PFSK-1 (cell line): ENCODE measurements around the gene UMODL1.

Source experiments
- FOXP2 ChIP-seq: optimal IDR thresholded peaks from 2 replicates; pipeline ENCODE3; 2011; ENCODE audit warnings: borderline replicate concordance, control low read depth, inconsistent platforms; ENCODE audit not compliant: insufficient read depth; ENCODE audit errors: extremely low read length, extremely low read depth
- POLR2AphosphoS5 ChIP-seq: IDR thresholded peaks from 2 replicates; pipeline ENCODE4 v1.6.1; 2012; ENCODE audit warnings: low read depth, mild to moderate bottlenecking, control low read depth, low read length, moderate library complexity
- REST ChIP-seq, 2 experiments: IDR thresholded peaks; 2 replicates each; pipeline versions ENCODE4 v1.6.1 to v1.8.0; 2011 to 2012; ENCODE audit warnings: low read depth in 2 of 2, low read length in 2 of 2, control low read depth in 1 of 2, inconsistent platforms in 1 of 2, mild to moderate bottlenecking in 1 of 2, moderate library complexity in 1 of 2; ENCODE audit not compliant: insufficient read depth in 1 of 2
- SIN3A ChIP-seq: IDR thresholded peaks from 2 replicates; pipeline ENCODE4 v1.6.1; 2012; ENCODE audit warnings: mild to moderate bottlenecking, low read length, moderate library complexity, borderline replicate concordance; ENCODE audit not compliant: insufficient read depth
- TAF1 ChIP-seq: IDR thresholded peaks from 2 replicates; pipeline ENCODE4 v1.6.1; 2012; ENCODE audit warnings: low read length, control low read depth, borderline replicate concordance; ENCODE audit not compliant: insufficient read depth

UMODL1 gene

GRCh38 chr21:42189860-42190485, 118.9 kb downstream of the UMODL1 start:
- TF ChIP-seq POLR2AphosphoS5 = no peak
- TF ChIP-seq REST (IDR thresholded peaks at IDR 0.05; ENCODE audit: insufficient read depth in 1 of 2, low read depth in 2 of 2, low read length in 2 of 2) = no peak

GRCh38 chr21:42190486-42190863, 119.4 kb downstream of the UMODL1 start:
- TF ChIP-seq POLR2AphosphoS5 (no peak), REST (IDR thresholded peaks at IDR 0.05; ENCODE audit: insufficient read depth in 1 of 2, low read depth in 2 of 2, low read length in 2 of 2) (no peak), TAF1 (no peak), FOXP2 (no peak), SIN3A (no peak)

GRCh38 chr21:42191064-42191463, 119.9 kb downstream of the UMODL1 start:
- TF ChIP-seq FOXP2 (no peak), TAF1 (no peak), POLR2AphosphoS5 (no peak), SIN3A (no peak), REST (IDR thresholded peaks at IDR 0.05; ENCODE audit: insufficient read depth in 1 of 2, low read depth in 2 of 2, low read length in 2 of 2) (no peak)

- TF ChIP-seq SIN3A = no peak
- no peak for TF ChIP-seq POLR2AphosphoS5
- TF ChIP-seq TAF1 = no peak
- no peak for TF ChIP-seq REST (IDR thresholded peaks at IDR 0.05; ENCODE audit: insufficient read depth in 1 of 2, low read depth in 2 of 2, low read length in 2 of 2)
- no peak for TF ChIP-seq FOXP2
Measured at GRCh38 chr21:42191696-42192595, 120.8 kb downstream of the UMODL1 start.
